NT2/D1 (cell line): ENCODE data around the gene MAP1LC3B2.

Experiments used
- SUZ12 ChIP-seq: IDR thresholded peaks from 2 replicates; pipeline ENCODE4 v1.6.1; 2011; ENCODE audit not compliant: insufficient read length, insufficient read depth; ENCODE audit errors: extremely low read depth
- YY1 ChIP-seq: IDR thresholded peaks from 2 replicates; pipeline ENCODE4 v1.6.1; 2011; ENCODE audit not compliant: insufficient read length, insufficient read depth
- ZNF274 ChIP-seq: IDR thresholded peaks from 2 replicates; pipeline ENCODE4 v1.6.1; 2011; ENCODE audit warnings: mild to moderate bottlenecking, low read depth, low read length

DNA sequence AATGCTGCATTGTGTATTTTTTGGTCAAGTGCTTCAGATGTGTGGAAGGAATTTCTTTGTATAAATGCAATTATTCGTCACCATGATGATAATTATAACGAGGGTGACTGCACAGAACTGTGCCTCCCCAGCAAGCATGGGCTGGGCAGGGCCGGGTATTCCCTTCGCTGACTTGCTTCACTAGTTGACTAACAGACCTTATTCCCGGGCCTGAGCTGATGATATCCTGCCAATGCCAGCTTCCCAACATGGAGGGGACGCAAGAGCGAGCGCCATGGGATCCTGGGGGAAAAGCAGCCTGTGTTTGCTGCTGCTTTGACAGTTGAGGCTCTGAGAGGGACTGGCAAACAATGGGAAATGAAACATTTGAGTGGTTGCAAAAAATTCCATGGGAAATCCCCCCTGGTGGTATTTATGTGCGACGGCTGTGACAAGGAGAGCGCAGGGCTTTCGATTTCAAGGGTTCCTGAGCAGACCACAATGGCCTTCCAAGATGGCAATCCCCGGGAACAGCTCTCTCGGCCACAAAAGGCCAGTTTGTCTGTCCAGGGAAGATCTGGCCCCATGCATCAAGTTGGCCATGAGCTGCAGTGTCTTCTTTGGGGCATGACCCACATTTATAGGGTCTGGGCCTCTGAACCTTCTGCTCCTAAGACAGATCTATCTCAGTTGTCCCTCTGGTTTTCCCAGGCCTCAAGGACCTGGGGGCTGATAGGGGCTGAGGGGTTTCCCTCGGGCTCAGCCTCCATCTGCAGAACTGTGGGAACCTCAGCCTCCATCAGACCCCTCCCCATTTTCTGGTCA, 21.9 kb upstream of the MAP1LC3B2 start:
- TF ChIP-seq SUZ12 (no peak), ZNF274 (no peak), YY1 (no peak)
